GM21786 (cell line): ENCODE measurements around the gene CAMTA1.
"Not testable (repeated sequence)": the region's sequence is repeated elsewhere in the genome, so short reads cannot be mapped to it uniquely, and the experiment has no call there.

Experiments used
- ATAC-seq: cut with Tn5 transposase; IDR thresholded peaks from one replicate; pipeline ENCODE4 v1.9.1; 2021; ENCODE audit not compliant: unreplicated experiment

Gene CAMTA1

GRCh38 chr1:7375329-7375728 is 590.1 kb downstream of the CAMTA1 start:
- no peak for ATAC-seq

- ATAC-seq, result no peak
Observed at GRCh38 chr1:7375781-7376660, 590.8 kb downstream of the CAMTA1 start.

- no peak for ATAC-seq
Observed at GRCh38 chr1:7376676-7377075, 591.4 kb downstream of the CAMTA1 start.

GRCh38 chr1:7378346-7379130 is 593.3 kb downstream of the CAMTA1 start:
- no peak for ATAC-seq

GRCh38 chr1:7379441-7379971 is 594.3 kb downstream of the CAMTA1 start:
- no peak for ATAC-seq

- ATAC-seq, result not testable (repeated sequence)
Observed at GRCh38 chr1:7380068-7380467, 594.8 kb downstream of the CAMTA1 start.

GRCh38 chr1:7380712-7381111 is 595.5 kb downstream of the CAMTA1 start:
- ATAC-seq, result no peak

- not testable (repeated sequence) for ATAC-seq
Observed at GRCh38 chr1:7381729-7382128, 596.5 kb downstream of the CAMTA1 start.

- no peak for ATAC-seq
Observed at GRCh38 chr1:7382971-7383370, 597.7 kb downstream of the CAMTA1 start.

- ATAC-seq, result no peak
Observed at GRCh38 chr1:7383671-7384520, 598.6 kb downstream of the CAMTA1 start.

- no peak for ATAC-seq
Observed at GRCh38 chr1:7384679-7385078, 599.4 kb downstream of the CAMTA1 start.

GRCh38 chr1:7385471-7386225 is 600.4 kb downstream of the CAMTA1 start:
- no peak for ATAC-seq

- no peak for ATAC-seq
Observed at GRCh38 chr1:7386226-7387052, 601.2 kb downstream of the CAMTA1 start.

- no peak for ATAC-seq
Observed at GRCh38 chr1:7387053-7387927, 602.0 kb downstream of the CAMTA1 start.

GRCh38 chr1:7388141-7388487 is 602.9 kb downstream of the CAMTA1 start:
- ATAC-seq, result no peak

- ATAC-seq, result no peak
Observed at GRCh38 chr1:7388488-7389185, 603.4 kb downstream of the CAMTA1 start.

- ATAC-seq, result no peak
Observed at GRCh38 chr1:7389201-7389905, 604.1 kb downstream of the CAMTA1 start.
